ENCODE results near the gene RHOC.
"Not testable (repeated sequence)": the region's sequence is repeated elsewhere in the genome, so short reads cannot be mapped to it uniquely, and the experiment has no call there.

RHOC gene

GRCh38 chr1:112727716-112728115, 20.8 kb upstream of the RHOC start:
- DNase-seq (ENCODE audit: insufficient read length) = no peak
- TF ChIP-seq POLR2A (IDR thresholded peaks at IDR 0.05; ENCODE audit: low read depth, low read length) (no peak), POLR2AphosphoS5 (IDR thresholded peaks at IDR 0.05; ENCODE audit: low read depth, low read length) (no peak), TAF1 (IDR thresholded peaks at IDR 0.05; ENCODE audit: borderline replicate concordance, low read depth, low read length) (no peak)
- FAIRE-seq = no peak

GRCh38 chr1:112724240-112724639, 17.3 kb upstream of the RHOC start:
- not testable (repeated sequence) for DNase-seq (ENCODE audit: insufficient read length); FAIRE-seq

GRCh38 chr1:112723511-112723839, 16.5 kb upstream of the RHOC start:
- TF ChIP-seq TAF1 (IDR thresholded peaks at IDR 0.05; ENCODE audit: borderline replicate concordance, low read depth, low read length) = no peak
- no peak for TF ChIP-seq POLR2AphosphoS5 (IDR thresholded peaks at IDR 0.05; ENCODE audit: low read depth, low read length)
- DNase-seq (ENCODE audit: insufficient read length) = no peak
- no peak for FAIRE-seq

GRCh38 chr1:112722601-112723510, 15.9 kb upstream of the RHOC start:
- no peak for FAIRE-seq
- DNase-seq (ENCODE audit: insufficient read length) = no peak
- no peak for TF ChIP-seq POLR2A (IDR thresholded peaks at IDR 0.05; ENCODE audit: low read depth, low read length)
- no peak for TF ChIP-seq POLR2AphosphoS5 (IDR thresholded peaks at IDR 0.05; ENCODE audit: low read depth, low read length)
- no peak for TF ChIP-seq TAF1 (IDR thresholded peaks at IDR 0.05; ENCODE audit: borderline replicate concordance, low read depth, low read length)

GRCh38 chr1:112721966-112722524, 15.1 kb upstream of the RHOC start:
- no peak for TF ChIP-seq POLR2A (IDR thresholded peaks at IDR 0.05; ENCODE audit: low read depth, low read length)
- no peak for TF ChIP-seq POLR2AphosphoS5 (IDR thresholded peaks at IDR 0.05; ENCODE audit: low read depth, low read length)
- TF ChIP-seq TAF1 (IDR thresholded peaks at IDR 0.05; ENCODE audit: borderline replicate concordance, low read depth, low read length) = no peak
- no peak for FAIRE-seq
- no peak for DNase-seq (ENCODE audit: insufficient read length)

- DNase-seq (ENCODE audit: insufficient read length); FAIRE-seq: not testable (repeated sequence)
These were observed 14.4 kb upstream of the RHOC start for GRCh38 chr1:112721294-112721693.

GRCh38 chr1:112720800-112721199, 13.9 kb upstream of the RHOC start:
- TF ChIP-seq POLR2AphosphoS5 (IDR thresholded peaks at IDR 0.05; ENCODE audit: low read depth, low read length) (no peak), POLR2A (IDR thresholded peaks at IDR 0.05; ENCODE audit: low read depth, low read length) (no peak), TAF1 (IDR thresholded peaks at IDR 0.05; ENCODE audit: borderline replicate concordance, low read depth, low read length) (no peak)
- FAIRE-seq = no peak
- DNase-seq (ENCODE audit: insufficient read length) = no peak

- FAIRE-seq (no peak), DNase-seq (ENCODE audit: insufficient read length) (no peak)
- TF ChIP-seq TAF1 (IDR thresholded peaks at IDR 0.05; ENCODE audit: borderline replicate concordance, low read depth, low read length) = no peak
- TF ChIP-seq POLR2AphosphoS5 (IDR thresholded peaks at IDR 0.05; ENCODE audit: low read depth, low read length) = no peak
- TF ChIP-seq POLR2A (IDR thresholded peaks at IDR 0.05; ENCODE audit: low read depth, low read length) = no peak
These were observed 12.8 kb upstream of the RHOC start for GRCh38 chr1:112719706-112720105.

GRCh38 chr1:112718691-112719418, 11.9 kb upstream of the RHOC start:
- TF ChIP-seq POLR2A (IDR thresholded peaks at IDR 0.05; ENCODE audit: low read depth, low read length) (no peak), POLR2AphosphoS5 (IDR thresholded peaks at IDR 0.05; ENCODE audit: low read depth, low read length) (no peak), TAF1 (IDR thresholded peaks at IDR 0.05; ENCODE audit: borderline replicate concordance, low read depth, low read length) (no peak)
- FAIRE-seq (peak; percentile 81), DNase-seq (ENCODE audit: insufficient read length) (peak; percentile 69)

- DNase-seq (ENCODE audit: insufficient read length) = no peak
- TF ChIP-seq POLR2A (IDR thresholded peaks at IDR 0.05; ENCODE audit: low read depth, low read length) = no peak
- TF ChIP-seq POLR2AphosphoS5 (IDR thresholded peaks at IDR 0.05; ENCODE audit: low read depth, low read length) = no peak
- no peak for TF ChIP-seq TAF1 (IDR thresholded peaks at IDR 0.05; ENCODE audit: borderline replicate concordance, low read depth, low read length)
- FAIRE-seq = no peak
These were observed 10.4 kb upstream of the RHOC start for GRCh38 chr1:112717263-112717873.

- DNase-seq (ENCODE audit: insufficient read length) = peak; percentile 53
- peak; percentile 68 for FAIRE-seq
- TF ChIP-seq POLR2A (IDR thresholded peaks at IDR 0.05; ENCODE audit: low read depth, low read length) (no peak), POLR2AphosphoS5 (IDR thresholded peaks at IDR 0.05; ENCODE audit: low read depth, low read length) (no peak), TAF1 (IDR thresholded peaks at IDR 0.05; ENCODE audit: borderline replicate concordance, low read depth, low read length) (no peak)
These were observed 9.3 kb upstream of the RHOC start for GRCh38 chr1:112716133-112716720.
